ENCODE measurements around the gene ABCA3.

ABCA3 gene

GRCh38 chr16:2331931-2332267, 8.6 kb downstream of the ABCA3 start:
- TF ChIP-seq CTCF (IDR thresholded peaks at IDR 0.05) = no peak

DNA sequence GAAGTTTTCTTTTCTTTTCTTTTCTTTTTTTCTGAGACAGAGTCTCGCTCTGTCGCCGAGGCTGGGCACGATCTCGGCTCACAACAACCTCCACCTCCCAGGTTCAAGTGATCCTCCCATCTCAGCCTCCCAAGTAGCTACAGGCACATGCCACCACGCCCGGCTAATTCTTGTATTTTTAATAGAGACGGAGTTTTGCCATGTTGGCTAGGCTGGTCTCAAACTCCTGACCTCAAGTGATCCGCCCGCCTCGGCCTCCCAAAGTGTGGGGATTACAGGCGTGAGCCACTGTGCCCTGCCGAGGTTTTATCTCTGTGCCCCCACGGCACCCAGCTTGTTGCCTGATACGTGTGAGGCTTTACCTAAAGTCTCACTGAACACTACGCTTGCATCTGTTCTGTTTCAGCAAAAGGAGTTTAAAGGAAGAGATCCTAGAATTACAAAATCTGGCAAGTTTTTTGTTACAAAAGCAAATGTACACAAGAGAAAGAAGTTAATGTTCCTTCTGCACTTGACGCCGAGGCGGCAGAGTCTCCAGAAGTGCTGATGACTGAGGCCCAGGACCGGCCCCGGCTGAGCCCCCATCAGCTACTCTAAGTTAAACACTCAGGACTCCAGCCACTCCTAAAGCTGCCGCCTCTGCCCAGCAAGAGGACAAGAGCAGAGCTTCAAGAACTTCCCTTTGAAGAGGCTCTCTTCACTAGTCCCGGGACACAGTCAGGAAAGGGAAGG, 9.2 kb downstream of the ABCA3 start:
- no peak for TF ChIP-seq CTCF (IDR thresholded peaks at IDR 0.05)

DNA sequence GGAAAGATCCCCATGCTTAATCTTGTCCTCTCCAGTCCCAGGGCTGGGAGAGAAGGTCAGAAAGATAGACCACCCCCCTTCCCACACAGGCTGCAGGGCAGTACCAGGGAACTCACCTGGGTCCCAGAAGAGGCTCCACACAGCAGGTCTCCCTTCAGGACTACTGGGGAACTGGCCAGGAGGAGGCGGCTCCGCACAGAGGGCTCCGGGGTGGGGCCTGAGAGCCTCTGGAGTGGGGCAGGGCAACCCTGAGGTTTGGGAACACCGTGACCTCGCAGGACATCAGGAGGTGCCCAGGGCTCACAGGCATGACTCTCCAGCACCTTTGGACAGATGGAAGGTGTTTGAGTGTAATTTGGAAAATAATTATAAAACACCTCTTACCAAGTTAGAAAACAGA, 11.0 kb downstream of the ABCA3 start:
- TF ChIP-seq CTCF (IDR thresholded peaks at IDR 0.05) = no peak

GRCh38 chr16:2328428-2328827, 12.1 kb downstream of the ABCA3 start:
- no peak for TF ChIP-seq CTCF (IDR thresholded peaks at IDR 0.05)

GRCh38 chr16:2326191-2326590, 14.3 kb downstream of the ABCA3 start:
- TF ChIP-seq CTCF (IDR thresholded peaks at IDR 0.05) = no peak

DNA sequence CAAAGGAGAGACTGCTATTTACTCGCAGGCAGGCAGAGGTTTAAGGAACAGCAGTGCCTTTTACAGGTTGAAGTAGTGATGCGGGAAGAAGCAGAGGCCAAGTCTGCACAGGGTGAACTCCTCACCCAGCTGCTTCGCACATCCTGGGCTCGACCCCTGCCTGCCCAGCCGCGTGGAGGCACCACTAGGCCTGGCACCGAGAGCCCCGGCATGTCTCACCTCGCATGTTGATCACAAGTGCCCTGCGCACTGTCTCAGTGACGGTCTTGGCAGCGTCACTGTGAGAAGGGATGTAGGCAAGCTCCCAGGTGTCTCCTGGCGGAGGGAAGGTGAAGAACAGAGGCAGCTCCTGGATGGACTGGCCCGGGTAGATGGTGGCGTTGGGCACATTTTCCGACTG, 14.7 kb downstream of the ABCA3 start:
- no peak for TF ChIP-seq CTCF (IDR thresholded peaks at IDR 0.05)

GRCh38 chr16:2325181-2325580, 15.3 kb downstream of the ABCA3 start:
- no peak for TF ChIP-seq CTCF (IDR thresholded peaks at IDR 0.05)

DNA sequence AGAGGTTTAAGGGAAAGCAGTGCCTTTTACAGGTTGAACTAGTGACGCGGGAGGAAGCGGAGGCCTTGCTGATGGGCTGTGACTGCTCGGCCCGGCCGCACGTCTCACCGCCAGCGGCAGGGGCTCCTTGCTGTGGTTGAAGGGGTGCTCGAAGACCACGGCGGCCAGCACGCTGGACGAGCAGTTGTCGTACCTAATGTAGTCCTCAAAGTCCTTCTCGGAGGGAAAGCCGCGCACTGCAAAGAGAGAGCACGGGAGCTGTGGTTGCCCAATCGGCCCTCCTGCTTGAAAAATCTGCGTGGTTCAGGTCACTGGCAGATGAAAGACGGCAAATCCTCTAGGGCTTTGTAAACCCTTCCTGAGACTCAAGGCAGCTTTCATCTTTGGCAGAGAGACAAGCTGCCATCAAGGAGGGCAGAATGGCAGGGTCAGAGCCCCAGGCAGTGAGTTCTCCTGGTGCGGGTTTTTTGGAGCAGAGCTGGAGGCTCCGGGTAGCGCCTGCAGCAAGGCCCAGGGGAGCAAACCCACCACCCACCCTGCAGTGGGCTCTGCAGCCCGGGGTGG, 16.1 kb downstream of the ABCA3 start:
- no peak for TF ChIP-seq CTCF (IDR thresholded peaks at IDR 0.05)
